Sigmoid colon (tissue), 4 donors: Measurements from ENCODE around the gene HPCAL1.

Experiments
- CTCF ChIP-seq, 4 experiments: fragments of 450-650 bp in 3 of 4; fragments of 200-600 bp in 1 of 4; IDR thresholded peaks; one replicate each; pipeline ENCODE4 v1.5.1; 2016 to 2019; ENCODE audit warnings: antibody characterized with exemption in 4 of 4, mild to moderate bottlenecking in 3 of 4, moderate library complexity in 2 of 4
- EP300 ChIP-seq, 4 donors: sonication (generic); formaldehyde crosslinking; IDR thresholded peaks; one replicate each; pipeline ENCODE4 v1.6.1; 2017; ENCODE audit warnings: antibody characterized with exemption in 4 of 4
- POLR2A ChIP-seq, 2 donors: fragments of 450-650 bp; IDR thresholded peaks; one replicate each; pipeline ENCODE4 v1.6.1; 2016; ENCODE audit warnings: antibody characterized with exemption in 2 of 2, mild to moderate bottlenecking in 2 of 2, moderate library complexity in 2 of 2
- POLR2AphosphoS5 ChIP-seq, 4 donors: sonication (generic); formaldehyde crosslinking; IDR thresholded peaks; one replicate each; pipeline ENCODE4 v1.6.1; 2017; ENCODE audit warnings: antibody characterized with exemption in 4 of 4

- TF ChIP-seq CTCF (IDR thresholded peaks at IDR 0.05) (no peak), POLR2AphosphoS5 (IDR thresholded peaks at IDR 0.05) (peak in 1 of 4 donors; percentile 9), POLR2A (IDR thresholded peaks at IDR 0.05) (no peak), EP300 (IDR thresholded peaks at IDR 0.05) (no peak)
Measured at GRCh38 chr2:10328670-10329579, 26.2 kb downstream of the HPCAL1 start.
